Stimulated activated naive B cell treated with anti-CD40 and anti-IgM and Interleukin-4, amounts not matched to agents 10 μg/mL and 1 μg/mL and 100 μg/mL, for 72 hours (primary cell): ENCODE results near the gene CIB4.

Experiments
- ATAC-seq, 2 donors: fragments of 150-1000 bp; cut with Tn5 transposase; replicated peaks; 2 replicates each; pipeline ENCODE4 v1.10.0; 2021; ENCODE audit warnings: moderate library complexity in 1 of 2
- DNase-seq: peaks from one replicate; pipeline ENCODE4 v3.0.0; 2021
- H3K27ac Mint-ChIP-seq: one replicate; pipeline ENCODE4 v1.8.0; 2022; ENCODE audit warnings: mild to moderate bottlenecking, mixed read lengths
- H3K27me3 Mint-ChIP-seq, 2 donors: one replicate each; pipeline ENCODE4 v1.8.0; 2022; ENCODE audit warnings: mixed read lengths in 2 of 2
- H3K36me3 Mint-ChIP-seq, 2 donors: one replicate each; pipeline ENCODE4 v1.8.0; 2022; ENCODE audit warnings: mixed read lengths in 2 of 2, mild to moderate bottlenecking in 1 of 2
- H3K4me1 Mint-ChIP-seq, 2 donors: one replicate each; pipeline ENCODE4 v1.8.0; 2022; ENCODE audit warnings: mixed read lengths in 2 of 2, mild to moderate bottlenecking in 1 of 2
- H3K4me3 Mint-ChIP-seq, 2 donors: one replicate each; pipeline ENCODE4 v1.8.0; 2022; ENCODE audit warnings: mild to moderate bottlenecking in 2 of 2, mixed read lengths in 2 of 2, moderate library complexity in 1 of 2
- H3K9me3 Mint-ChIP-seq, 2 donors: one replicate each; pipeline ENCODE4 v1.8.0; 2022; ENCODE audit warnings: mixed read lengths in 2 of 2, mild to moderate bottlenecking in 1 of 2

Gene CIB4

GRCh38 chr2:26644188-26644835 lies 3.1 kb upstream of the CIB4 start:
- no peaks in the 10 kb centered on the region for H3K4me1 Mint-ChIP-seq
- no peaks in the 10 kb centered on the region for H3K9me3 Mint-ChIP-seq
- no peaks in the 10 kb centered on the region for H3K36me3 Mint-ChIP-seq
- H3K4me3 Mint-ChIP-seq, result no peak overlapping the region
- ATAC-seq (no peak), DNase-seq (no peak)
- H3K27me3 Mint-ChIP-seq, result peaks cover 31 to 49% of the 10 kb centered on the region in 2 donors
- H3K27ac Mint-ChIP-seq, result no peak overlapping the region

GRCh38 chr2:26642429-26642828 lies 1.3 kb upstream of the CIB4 start:
- H3K4me1 Mint-ChIP-seq, result no peaks in the 10 kb centered on the region
- H3K4me3 Mint-ChIP-seq, result no peak overlapping the region
- no peak for DNase-seq
- H3K27me3 Mint-ChIP-seq, result peaks cover 31 to 49% of the 10 kb centered on the region in 2 donors
- no peak overlapping the region for H3K27ac Mint-ChIP-seq
- no peak for ATAC-seq
- no peaks in the 10 kb centered on the region for H3K36me3 Mint-ChIP-seq
- H3K9me3 Mint-ChIP-seq, result no peaks in the 10 kb centered on the region

- no peaks in the 10 kb centered on the region for H3K9me3 Mint-ChIP-seq
Observed at GRCh38 chr2:26640331-26640745, 828 bp downstream of the CIB4 start.

GRCh38 chr2:26639685-26640243 lies 1.4 kb downstream of the CIB4 start:
- no peak for ATAC-seq
- H3K36me3 Mint-ChIP-seq, result no peaks in the 10 kb centered on the region

More at GRCh38 chr2:26640331-26640745, 828 bp downstream of the CIB4 start:
- Mint-ChIP-seq H3K4me1 (no peaks in the 10 kb centered on the region), H3K27ac (no peak overlapping the region), H3K4me3 (no peak overlapping the region), H3K27me3 (peaks cover 26 to 47% of the 10 kb centered on the region in 2 donors), H3K36me3 (no peaks in the 10 kb centered on the region)
- DNase-seq (no peak), ATAC-seq (peak; percentile 16 to 33)

GRCh38 chr2:26637811-26638310 lies 3.3 kb downstream of the CIB4 start:
- Mint-ChIP-seq H3K4me3 (no peak overlapping the region), H3K4me1 (no peaks in the 10 kb centered on the region), H3K27me3 (peaks cover 15 to 28% of the 10 kb centered on the region in 2 donors), H3K27ac (no peak overlapping the region), H3K9me3 (no peaks in the 10 kb centered on the region), H3K36me3 (no peaks in the 10 kb centered on the region)
- ATAC-seq, result no peak
- DNase-seq, result no peak

More at GRCh38 chr2:26639685-26640243, 1.4 kb downstream of the CIB4 start:
- H3K27ac Mint-ChIP-seq, result no peak overlapping the region
- H3K4me3 Mint-ChIP-seq, result no peak overlapping the region
- H3K27me3 Mint-ChIP-seq, result peaks cover 23 to 41% of the 10 kb centered on the region in 2 donors
- H3K9me3 Mint-ChIP-seq, result no peaks in the 10 kb centered on the region
- H3K4me1 Mint-ChIP-seq, result no peaks in the 10 kb centered on the region
- DNase-seq, result no peak

GRCh38 chr2:26636935-26637334 lies 4.2 kb downstream of the CIB4 start:
- H3K27ac Mint-ChIP-seq, result no peak overlapping the region
- ATAC-seq (no peak), DNase-seq (no peak)
- H3K9me3 Mint-ChIP-seq, result no peaks in the 10 kb centered on the region
- H3K4me1 Mint-ChIP-seq, result no peaks in the 10 kb centered on the region
- no peak overlapping the region for H3K4me3 Mint-ChIP-seq
- H3K27me3 Mint-ChIP-seq, result peaks cover 15 to 19% of the 10 kb centered on the region in 2 donors
- no peaks in the 10 kb centered on the region for H3K36me3 Mint-ChIP-seq

- no peak overlapping the region for H3K4me3 Mint-ChIP-seq
- no peaks in the 10 kb centered on the region for H3K4me1 Mint-ChIP-seq
- H3K36me3 Mint-ChIP-seq, result no peaks in the 10 kb centered on the region
- H3K27me3 Mint-ChIP-seq, result peaks cover 4 to 12% of the 10 kb centered on the region in 2 donors
- H3K27ac Mint-ChIP-seq, result no peak overlapping the region
- no peaks in the 10 kb centered on the region for H3K9me3 Mint-ChIP-seq
- DNase-seq, result no peak
- no peak for ATAC-seq
Observed at GRCh38 chr2:26635401-26635800, 5.8 kb downstream of the CIB4 start.

GRCh38 chr2:26634636-26635230 lies 6.4 kb downstream of the CIB4 start:
- DNase-seq (no peak), ATAC-seq (no peak)
- no peaks in the 10 kb centered on the region for H3K9me3 Mint-ChIP-seq
- no peak overlapping the region for H3K27ac Mint-ChIP-seq
- no peaks in the 10 kb centered on the region for H3K36me3 Mint-ChIP-seq
- H3K4me1 Mint-ChIP-seq, result no peaks in the 10 kb centered on the region
- peaks cover 0 to 9% of the 10 kb centered on the region in 2 donors for H3K27me3 Mint-ChIP-seq
- no peak overlapping the region for H3K4me3 Mint-ChIP-seq

GRCh38 chr2:26633993-26634595 lies 7.1 kb downstream of the CIB4 start:
- DNase-seq (no peak), ATAC-seq (no peak)
- H3K36me3 Mint-ChIP-seq, result no peaks in the 10 kb centered on the region
- no peak overlapping the region for H3K27ac Mint-ChIP-seq
- no peaks in the 10 kb centered on the region for H3K9me3 Mint-ChIP-seq
- H3K27me3 Mint-ChIP-seq, result peaks cover 0 to 9% of the 10 kb centered on the region in 2 donors
- H3K4me3 Mint-ChIP-seq, result no peak overlapping the region
- no peaks in the 10 kb centered on the region for H3K4me1 Mint-ChIP-seq

- DNase-seq, result no peak
- no peaks in the 10 kb centered on the region for H3K9me3 Mint-ChIP-seq
- no peak overlapping the region for H3K27ac Mint-ChIP-seq
- no peaks in the 10 kb centered on the region for H3K36me3 Mint-ChIP-seq
- H3K27me3 Mint-ChIP-seq, result peaks cover 5 to 9% of the 10 kb centered on the region in 2 donors
- H3K4me1 Mint-ChIP-seq, result no peaks in the 10 kb centered on the region
- H3K4me3 Mint-ChIP-seq, result no peak overlapping the region
- ATAC-seq, result no peak
Observed at GRCh38 chr2:26633351-26633945, 7.7 kb downstream of the CIB4 start.

- ATAC-seq (no peak), DNase-seq (no peak)
- Mint-ChIP-seq H3K9me3 (no peaks in the 10 kb centered on the region), H3K4me3 (no peak overlapping the region), H3K27me3 (peaks cover 5 to 9% of the 10 kb centered on the region in 2 donors), H3K4me1 (no peaks in the 10 kb centered on the region), H3K36me3 (no peaks in the 10 kb centered on the region), H3K27ac (no peak overlapping the region)
Observed at GRCh38 chr2:26632624-26633185, 8.5 kb downstream of the CIB4 start.

- Mint-ChIP-seq H3K4me3 (no peak overlapping the region), H3K27me3 (peaks cover 5 to 9% of the 10 kb centered on the region in 2 donors), H3K4me1 (no peaks in the 10 kb centered on the region), H3K36me3 (no peaks in the 10 kb centered on the region), H3K9me3 (no peaks in the 10 kb centered on the region), H3K27ac (no peak overlapping the region)
- DNase-seq (no peak), ATAC-seq (no peak)
Observed at GRCh38 chr2:26631401-26632170, 9.6 kb downstream of the CIB4 start.

- Mint-ChIP-seq H3K4me1 (no peaks in the 10 kb centered on the region), H3K4me3 (no peak overlapping the region), H3K27ac (no peak overlapping the region), H3K36me3 (no peaks in the 10 kb centered on the region), H3K27me3 (peaks cover 5 to 9% of the 10 kb centered on the region in 2 donors), H3K9me3 (no peaks in the 10 kb centered on the region)
- DNase-seq (no peak), ATAC-seq (no peak)
Observed at GRCh38 chr2:26630669-26631360, 10.4 kb downstream of the CIB4 start.
